H1 (cell line): Measurements from ENCODE around the gene MPV17L2. TPM values are rescaled to one million over a fixed set of nuclear protein-coding genes. Genes with fewer than 3 reads are reported as not detected.

Source experiments
- CTCF ChIA-PET: fragments of 300-600 bp; sonication (Branson Sonifier 250); formaldehyde crosslinking; loops from one replicate; lab custom pipeline; 2021; ENCODE audit not compliant: partially characterized antibody; lab: Charles Lee
- POLR2A ChIA-PET: fragments of 300-600 bp; sonication (Branson Sonifier 250); formaldehyde crosslinking; loops from one replicate; lab custom pipeline; 2021; ENCODE audit warnings: inconsistent platforms; ENCODE audit not compliant: partially characterized antibody; lab: Charles Lee
- DNase-seq, 2 experiments: peaks; one replicate each; pipeline versions ENCODE4 v3.0.0 to v3.0.0-alpha.2; 2010 to 2022; ENCODE audit warnings: low spot score in 2 of 2, low read depth in 1 of 2, mixed read lengths in 1 of 2
- FAIRE-seq: peaks from 2 replicates; lab custom pipeline; 2011; peaks lifted over from hg19 to GRCh38; lab: Jason Lieb, UNC
- H2AFZ ChIP-seq: 2 replicates; pipeline ENCODE4 v1.8.1; 2012; ENCODE audit warnings: low read length, inconsistent platforms
- H2AK5ac ChIP-seq: 2 replicates; pipeline ENCODE4 v1.6.1; 2013; ENCODE audit warnings: low read depth, low read length
- H2BK120ac ChIP-seq: replicated peaks from 2 replicates; pipeline ENCODE3; 2013; ENCODE audit warnings: low read depth, low read length, inconsistent platforms
- H2BK12ac ChIP-seq: 2 replicates; pipeline ENCODE4 v1.6.1; 2013; ENCODE audit warnings: low read depth, low read length
- H2BK15ac ChIP-seq: 2 replicates; pipeline ENCODE4 v1.6.1; 2013; ENCODE audit warnings: low read length
- H2BK20ac ChIP-seq: 2 replicates; pipeline ENCODE4 v1.6.1; 2013; ENCODE audit warnings: low read length
- H2BK5ac ChIP-seq: 2 replicates; pipeline ENCODE4 v1.6.1; 2013; ENCODE audit warnings: low read depth, low read length
- H3K14ac ChIP-seq: 2 replicates; pipeline ENCODE4 v1.6.1; 2013; ENCODE audit warnings: inconsistent platforms; ENCODE audit not compliant: insufficient read length
- H3K18ac ChIP-seq: 2 replicates; pipeline ENCODE4 v1.6.1; 2013; ENCODE audit warnings: low read length; ENCODE audit errors: extremely low read depth
- H3K23ac ChIP-seq: 2 replicates; pipeline ENCODE4 v1.6.1; 2013; ENCODE audit warnings: inconsistent platforms; ENCODE audit not compliant: insufficient read length
- H3K23me2 ChIP-seq: 2 replicates; pipeline ENCODE4 v1.6.1; 2013; ENCODE audit warnings: low read depth, low read length
- H3K27ac ChIP-seq: 2 replicates; pipeline ENCODE4 v1.6.1; 2011; ENCODE audit warnings: low read depth, low read length, inconsistent platforms
- H3K27me3 ChIP-seq, 4 experiments: replicated peaks in 1 of 4; 1 replicate in 1 of 4; 2 replicates in 3 of 4; pipeline versions ENCODE4 v1.6.1 to v1.8.1; 2011 to 2013; ENCODE audit warnings: low read length in 3 of 4, mild to moderate bottlenecking in 3 of 4, inconsistent platforms in 2 of 4, mixed read lengths in 2 of 4, moderate library complexity in 1 of 4; ENCODE audit not compliant: control insufficient read depth in 3 of 4, insufficient read depth in 3 of 4; ENCODE audit errors: extremely low read depth in 1 of 4
- H3K36me3 ChIP-seq, 4 experiments: 2 replicates each; pipeline versions ENCODE4 v1.6.1 to v1.8.1; 2011 to 2013; ENCODE audit warnings: mild to moderate bottlenecking in 4 of 4, low read length in 3 of 4, moderate library complexity in 2 of 4, control low read depth in 1 of 4, inconsistent platforms in 1 of 4; ENCODE audit not compliant: insufficient read depth in 4 of 4, control insufficient read depth in 2 of 4
- H3K4ac ChIP-seq: replicated peaks from 2 replicates; pipeline ENCODE3; 2013; ENCODE audit warnings: low read length, low read depth, mixed read lengths, inconsistent platforms; ENCODE audit not compliant: insufficient read length
- H3K4me1 ChIP-seq, 4 experiments: replicated peaks in 1 of 4; 1 replicate in 1 of 4; 2 replicates in 3 of 4; pipeline versions ENCODE4 v1.6.1 to v1.8.1; 2011 to 2013; ENCODE audit warnings: low read length in 3 of 4, inconsistent platforms in 2 of 4, mixed read lengths in 1 of 4; ENCODE audit not compliant: insufficient read depth in 4 of 4, control insufficient read depth in 3 of 4
- H3K4me2 ChIP-seq, 2 experiments: 2 replicates each; pipeline versions ENCODE4 v1.6.1 to v1.8.1; 2011 to 2013; ENCODE audit warnings: low read depth in 2 of 2, low read length in 2 of 2, control low read depth in 1 of 2, inconsistent platforms in 1 of 2, mild to moderate bottlenecking in 1 of 2; ENCODE audit not compliant: insufficient read depth in 1 of 2
- H3K4me3 ChIP-seq, 4 experiments: fragments of 200-600, 300-600 bp in 1 of 4; sonication (generic), shearing (Covaris generic), sonication (Bioruptor Twin) in 1 of 4; 2 replicates each; pipeline versions ENCODE4 v1.5.1 to v1.8.1; 2011 to 2016; ENCODE audit warnings: low read length in 4 of 4, low read depth in 3 of 4, control low read depth in 2 of 4, inconsistent platforms in 2 of 4, mild to moderate bottlenecking in 2 of 4, mixed read lengths in 1 of 4, moderate library complexity in 1 of 4; ENCODE audit not compliant: insufficient read depth in 2 of 4; ENCODE audit errors: extremely low read depth in 1 of 4
- H3K56ac ChIP-seq: replicated peaks from 2 replicates; pipeline ENCODE3; 2013; ENCODE audit warnings: low read depth, mild to moderate bottlenecking, mixed read lengths, low read length, inconsistent platforms; ENCODE audit not compliant: insufficient read length
- H3K79me1 ChIP-seq: 2 replicates; pipeline ENCODE4 v1.6.1; 2013; ENCODE audit warnings: low read depth, low read length, control low read depth
- H3K79me2 ChIP-seq, 2 experiments: 2 replicates each; pipeline versions ENCODE4 v1.6.1 to v1.8.1; 2012 to 2013; ENCODE audit warnings: low read length in 2 of 2, mild to moderate bottlenecking in 2 of 2, inconsistent platforms in 1 of 2; ENCODE audit not compliant: insufficient read depth in 2 of 2, control insufficient read depth in 1 of 2
- H3K9ac ChIP-seq, 4 experiments: replicated peaks in 1 of 4; 1 replicate in 1 of 4; 2 replicates in 3 of 4; pipeline versions ENCODE4 v1.6.1 to v1.8.1; 2011 to 2013; ENCODE audit warnings: low read depth in 3 of 4, low read length in 3 of 4, control low read depth in 2 of 4, mild to moderate bottlenecking in 2 of 4, moderate library complexity in 2 of 4, inconsistent platforms in 1 of 4; ENCODE audit errors: extremely low read depth in 1 of 4
- H3K9me3 ChIP-seq, 2 experiments: 2 replicates each; pipeline versions ENCODE4 v1.6.1 to v1.8.1; 2012 to 2013; ENCODE audit warnings: mild to moderate bottlenecking in 2 of 2, moderate library complexity in 2 of 2, control low read depth in 1 of 2, inconsistent platforms in 1 of 2, low read depth in 1 of 2, low read length in 1 of 2, mixed read lengths in 1 of 2; ENCODE audit not compliant: insufficient read depth in 2 of 2
- H4K20me1 ChIP-seq, 2 experiments: replicated peaks in 1 of 2; 2 replicates each; pipeline versions ENCODE3 to v1.8.1; 2011 to 2013; ENCODE audit warnings: inconsistent platforms in 2 of 2, low read length in 2 of 2, mild to moderate bottlenecking in 1 of 2; ENCODE audit not compliant: insufficient read depth in 2 of 2, control insufficient read depth in 1 of 2
- H4K5ac ChIP-seq: 2 replicates; pipeline ENCODE4 v1.6.1; 2013; ENCODE audit warnings: low read length, low read depth, mixed read lengths, inconsistent platforms; ENCODE audit not compliant: insufficient read length
- H4K8ac ChIP-seq: 2 replicates; pipeline ENCODE4 v1.8.0; 2013; ENCODE audit warnings: mild to moderate bottlenecking, moderate library complexity, low read length, inconsistent platforms; ENCODE audit not compliant: insufficient read depth; ENCODE audit errors: extremely low read depth
- H4K91ac ChIP-seq: replicated peaks from 2 replicates; pipeline ENCODE3; 2013; ENCODE audit warnings: low read length, mixed read lengths, inconsistent platforms; ENCODE audit not compliant: insufficient read length
- BACH1 ChIP-seq: IDR thresholded peaks from 2 replicates; pipeline ENCODE4 v1.6.1; 2012; ENCODE audit warnings: low read length, improper control_type of control experiment
- BCL11A ChIP-seq, 2 experiments: IDR thresholded peaks; one replicate each; pipeline ENCODE4 v1.6.1; 2011; ENCODE audit warnings: low read depth in 2 of 2, low read length in 2 of 2, mild to moderate bottlenecking in 2 of 2
- BRCA1 ChIP-seq: IDR thresholded peaks from 2 replicates; pipeline ENCODE4 v1.6.1; 2012; ENCODE audit warnings: low read depth, low read length, improper control_type of control experiment
- CBX5 ChIP-seq: fragments of 300-800, 300-1000 bp; sonication (generic); IDR thresholded peaks from 2 replicates; pipeline ENCODE4 v1.7.1; 2016; ENCODE audit warnings: antibody characterized with exemption, low read length, low read depth
- JUND ChIP-seq: IDR thresholded peaks from 2 replicates; pipeline ENCODE4 v1.6.1; 2011; ENCODE audit warnings: mild to moderate bottlenecking, improper control_type of control experiment, low read length
- KDM1A ChIP-seq: fragments of 200-600, 300-600 bp; sonication (generic); IDR thresholded peaks from 2 replicates; pipeline ENCODE4 v1.7.1; 2016; ENCODE audit warnings: mild to moderate bottlenecking, low read length, borderline replicate concordance
- MAFK ChIP-seq: IDR thresholded peaks from 2 replicates; pipeline ENCODE4 v1.6.1; 2012; ENCODE audit warnings: low read depth, mild to moderate bottlenecking, improper control_type of control experiment, low read length
- PHF8 ChIP-seq: fragments of 200-600 bp; sonication (generic); conservative IDR thresholded peaks from 2 replicates; pipeline ENCODE4 v1.7.1; 2012; ENCODE audit warnings: low read depth, mild to moderate bottlenecking, inconsistent platforms, low read length, moderate library complexity
- POLR2AphosphoS5 ChIP-seq: IDR thresholded peaks from 2 replicates; pipeline ENCODE4 v1.6.1; 2011; ENCODE audit warnings: low read depth, low read length
- SP4 ChIP-seq: IDR thresholded peaks from 2 replicates; pipeline ENCODE4 v1.6.1; 2012; ENCODE audit warnings: low read length, inconsistent platforms
- TAF1 ChIP-seq: IDR thresholded peaks from 2 replicates; pipeline ENCODE4 v1.6.1; 2011; ENCODE audit warnings: mild to moderate bottlenecking, low read depth, low read length
- TAF7 ChIP-seq: optimal IDR thresholded peaks from 2 replicates; pipeline ENCODE3; 2011; ENCODE audit warnings: low read depth, mild to moderate bottlenecking, inconsistent platforms, low read length, moderate library complexity, borderline replicate concordance
- USF2 ChIP-seq: IDR thresholded peaks from 2 replicates; pipeline ENCODE4 v1.6.1; 2011; ENCODE audit warnings: low read length, improper control_type of control experiment
- ZNF274 ChIP-seq: IDR thresholded peaks from 2 replicates; pipeline ENCODE4 v1.7.0; 2012; ENCODE audit warnings: low read length, borderline replicate concordance; ENCODE audit errors: extremely low read depth
- WGBS, 2 experiments: shearing (Covaris generic) in 1 of 2; methylation state at CpG; one replicate each; pipeline versions ENCODE4 v1.1.6 to v1.1.7; 2013 to 2015; ENCODE audit warnings: low lambda C conversion rate in 2 of 2, mixed read lengths in 2 of 2, inconsistent platforms in 1 of 2, low coverage in 1 of 2, missing lambda C conversion rate in 1 of 2; ENCODE audit not compliant: insufficient replicate concordance in 2 of 2, insufficient coverage in 1 of 2, insufficient read length in 1 of 2; ENCODE audit errors: extremely low coverage in 1 of 2, missing lambda C conversion rate in 1 of 2; 5-methylcytosine and 5-hydroxymethylcytosine counted together
- polyA plus RNA-seq, 7 experiments: library from polyadenylated mRNA; depleted of rRNA in 3 of 7; stranded (reverse) in 5 of 7; unstranded in 2 of 7; fragments of >200 nt in 5 of 7; fragments of 200-250 nt in 2 of 7; gene quantifications; 1 replicate in 5 of 7; 2 replicates in 1 of 7; 4 replicates in 1 of 7; pipeline versions ENCODE4 v1.2.1 to v1.2.3, GENCODE V29; 2011 to 2013; ENCODE audit warnings: missing spikeins in 2 of 7, mixed read lengths in 2 of 7
- total RNA-seq: library from RNA; stranded (reverse); fragmentation: NEBNext Ultra II Directional; extraction: Animal tissue kit (Norgen Biotek cat#: 25700); gene quantifications from 2 replicates; pipeline ENCODE4 v1.2.1, GENCODE V29; 2021

The MPV17L2 gene
- total and polyA plus RNA-seq, 2 of the 8 experiments (the other 6 are each of a cell fraction or from before 2014, with no cell fraction given), result 24.2 to 82.6 TPM

GRCh38 chr19:18156268-18156667 is 36.8 kb upstream of the MPV17L2 start:
- H3K79me1 ChIP-seq, result peaks cover 4% of the 10 kb centered on the region; the same call in 1 of the 2 replicates
- H2AFZ ChIP-seq, result no peak overlapping the region
- no peak overlapping the region for H2BK5ac ChIP-seq
- no peak overlapping the region for H2AK5ac ChIP-seq
- no peak overlapping the region for H3K4me3 ChIP-seq
- H2BK15ac ChIP-seq, result peak overlapping the region; percentile 46; the same call in 1 of the 2 replicates
- H3K56ac ChIP-seq, result no peak overlapping the region
- H3K27ac ChIP-seq, result no peak overlapping the region; the same call in 1 of the 2 replicates
- no peak overlapping the region for H3K18ac ChIP-seq
- H2BK20ac ChIP-seq, result no peak overlapping the region
- CTCF ChIA-PET, result interaction anchor here (0.6 to 1.3 kb wide), 4 partner anchors 12 to 390 kb away, joined by 3 read pairs; no protein-coding TSS in a partner anchor
- H3K4ac ChIP-seq, result no peak overlapping the region
- H3K79me2 ChIP-seq, result no peaks in the 10 kb centered on the region; a peak in 1 of 4 replicates
- peaks cover 0 to 12% (median 8%) of the 10 kb centered on the region in 4 experiments; a peak in 6 of 7 replicates for H3K4me1 ChIP-seq
- FAIRE-seq (no peak), DNase-seq (no peak)
- no peak overlapping the region for H4K8ac ChIP-seq
- H4K20me1 ChIP-seq, result peaks cover 5 to 19% of the 10 kb centered on the region in 2 experiments
- H4K5ac ChIP-seq, result no peak overlapping the region
- H3K36me3 ChIP-seq, result peaks cover 0 to 10% (median 4%) of the 10 kb centered on the region in 4 experiments; a peak in 2 of 8 replicates
- H3K27me3 ChIP-seq, result no peaks in the 10 kb centered on the region
- no peak overlapping the region for H2BK12ac ChIP-seq
- H3K23me2 ChIP-seq, result peaks cover 16% of the 10 kb centered on the region
- no peak overlapping the region for H3K9ac ChIP-seq
- WGBS, 2 experiments, result 91% methylated on average over 6 of the region's 6 CpGs; no CpG with 5 or more reads in 1 of the 2 experiments
- no peak overlapping the region for H4K91ac ChIP-seq
- H3K4me2 ChIP-seq, result no peak overlapping the region
- H3K14ac ChIP-seq, result no peak overlapping the region
- no peak overlapping the region for H3K23ac ChIP-seq
- no peak overlapping the region for H2BK120ac ChIP-seq
- H3K9me3 ChIP-seq, result no peaks in the 10 kb centered on the region
- POLR2A ChIA-PET, result interaction anchor here (0.7 to 1.5 kb wide), 3 partner anchors 38 to 76 kb away, joined by 3 read pairs; no protein-coding TSS in a partner anchor
- TF ChIP-seq SP4, result no peak
- TF ChIP-seq CBX5, result no peak
- no peak for TF ChIP-seq BCL11A (IDR thresholded peaks at IDR 0.05; ENCODE audit: low read depth in 2 of 2, low read length in 2 of 2)
- no peak for TF ChIP-seq ZNF274
- no peak for TF ChIP-seq TAF7
- no peak for TF ChIP-seq BRCA1
- TF ChIP-seq BACH1, result no peak
- TF ChIP-seq PHF8, result no peak
- no peak for TF ChIP-seq USF2
- no peak; the same call in 1 of the 2 replicates for TF ChIP-seq POLR2AphosphoS5
- no peak for TF ChIP-seq KDM1A
- TF ChIP-seq TAF1, result no peak
- no peak for TF ChIP-seq MAFK
- no peak for TF ChIP-seq JUND
